Omental fat pad (tissue), 4 donors: ENCODE measurements around the gene AIF1. TPM values are rescaled to one million over a fixed set of nuclear protein-coding genes. Genes with fewer than 3 reads are reported as not detected.

ENCODE experiments used
- ATAC-seq: fragments of 150-250 bp; one replicate; pipeline ENCODE4 v1.9.1; 2016; ENCODE audit warnings: mild to moderate bottlenecking, moderate library complexity; ENCODE audit not compliant: low FRiP score
- DNase-seq: peaks from one replicate; pipeline ENCODE4 v3.0.0-alpha.2; 2019; ENCODE audit warnings: low spot score
- CTCF ChIP-seq, 3 donors: fragments of 450-650 bp; IDR thresholded peaks; one replicate each; pipeline ENCODE4 v1.5.1; 2016 to 2017; ENCODE audit warnings: antibody characterized with exemption in 3 of 3, mild to moderate bottlenecking in 3 of 3, moderate library complexity in 2 of 3
- total RNA-seq, 4 donors: library from RNA; depleted of rRNA; stranded (reverse); fragments of >200 nt; gene quantifications; one replicate each; pipeline ENCODE4 v1.1.0, GENCODE V29; 2016

The AIF1 gene
- total RNA-seq, 4 donors from 2014 or later, result 57.3 to 95.1 (median 81.8) TPM

GRCh38 chr6:31662124-31662723 is 47.2 kb downstream of the AIF1 start:
- no peak for DNase-seq
- TF ChIP-seq CTCF (IDR thresholded peaks at IDR 0.05), result no peak
- ATAC-seq, result no peak

GRCh38 chr6:31663126-31663960 is 48.3 kb downstream of the AIF1 start:
- TF ChIP-seq CTCF (IDR thresholded peaks at IDR 0.05), result no peak
- ATAC-seq (no peak), DNase-seq (no peak)

- TF ChIP-seq CTCF (IDR thresholded peaks at IDR 0.05), result no peak
- no peak for ATAC-seq
- DNase-seq, result no peak
Measured at GRCh38 chr6:31663961-31664789, 49.1 kb downstream of the AIF1 start.

- ATAC-seq, result peak; percentile 43
- peak; percentile 78 for DNase-seq
- TF ChIP-seq CTCF (IDR thresholded peaks at IDR 0.05), result no peak
Measured at GRCh38 chr6:31664790-31665500, 49.9 kb downstream of the AIF1 start, which contains the start of gene GPANK1. TSS of gene GPANK1 (minus strand) at chr6:31664997. CDS start at chr6:31664478, 519 bp downstream.

GRCh38 chr6:31665501-31666336 is 50.7 kb downstream of the AIF1 start, which contains the start of gene CSNK2B:
TSS of gene CSNK2B (plus strand) at chr6:31666080. CDS start at chr6:31666832, 752 bp downstream.
- ATAC-seq (peak; percentile 87), DNase-seq (peak; percentile 93)
- no peak for TF ChIP-seq CTCF (IDR thresholded peaks at IDR 0.05)
